NB4 (cell line): ENCODE data around the gene TMEM41A.

Source experiments
- CTCF ChIP-seq: IDR thresholded peaks from one replicate; pipeline ENCODE4 v1.5.1; 2012; ENCODE audit warnings: low read depth, low read length
- POLR2A ChIP-seq: IDR thresholded peaks from 2 replicates; pipeline ENCODE4 v1.6.1; 2011; ENCODE audit warnings: mild to moderate bottlenecking; ENCODE audit not compliant: insufficient read length; ENCODE audit errors: extremely low read depth

DNA sequence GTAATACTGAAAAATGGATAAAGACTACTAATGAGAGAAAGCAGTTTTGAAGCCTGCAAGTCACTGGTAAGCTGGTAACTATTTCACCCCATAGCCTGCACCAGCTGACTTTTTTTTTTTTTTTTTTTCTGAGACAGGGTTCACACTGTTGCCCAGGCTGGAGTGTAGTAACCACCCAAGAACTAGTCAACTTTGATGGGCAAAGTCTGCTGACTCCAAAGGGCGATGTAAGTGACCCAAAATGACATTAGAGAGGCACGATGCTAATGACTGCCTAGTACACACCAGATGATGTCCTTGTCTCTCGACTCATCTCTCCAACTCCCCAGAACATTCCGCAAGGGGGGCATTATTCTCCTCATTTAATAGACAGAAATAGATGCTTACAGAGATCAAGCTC lies 12.9 kb upstream of the TMEM41A start:
- TF ChIP-seq CTCF, result no peak
- no peak for TF ChIP-seq POLR2A
